Forelimb muscle (tissue), 1 donor: ENCODE data around the gene IGF2. TPM values are rescaled to one million over a fixed set of nuclear protein-coding genes. Genes with fewer than 3 reads are reported as not detected.

Experiments
- DNase-seq: peaks from one replicate; pipeline ENCODE4 v3.0.0-alpha.2; 2013; ENCODE audit warnings: low read depth
- polyA plus RNA-seq: library from polyadenylated mRNA; unstranded; fragments of 120-200 nt; gene quantifications from one replicate; pipeline ENCODE4 v1.2.1, GENCODE V29; 2013; ENCODE audit not compliant: insufficient read length

Gene IGF2
- polyA plus RNA-seq, 1 donor, result 3,671 TPM

DNA sequence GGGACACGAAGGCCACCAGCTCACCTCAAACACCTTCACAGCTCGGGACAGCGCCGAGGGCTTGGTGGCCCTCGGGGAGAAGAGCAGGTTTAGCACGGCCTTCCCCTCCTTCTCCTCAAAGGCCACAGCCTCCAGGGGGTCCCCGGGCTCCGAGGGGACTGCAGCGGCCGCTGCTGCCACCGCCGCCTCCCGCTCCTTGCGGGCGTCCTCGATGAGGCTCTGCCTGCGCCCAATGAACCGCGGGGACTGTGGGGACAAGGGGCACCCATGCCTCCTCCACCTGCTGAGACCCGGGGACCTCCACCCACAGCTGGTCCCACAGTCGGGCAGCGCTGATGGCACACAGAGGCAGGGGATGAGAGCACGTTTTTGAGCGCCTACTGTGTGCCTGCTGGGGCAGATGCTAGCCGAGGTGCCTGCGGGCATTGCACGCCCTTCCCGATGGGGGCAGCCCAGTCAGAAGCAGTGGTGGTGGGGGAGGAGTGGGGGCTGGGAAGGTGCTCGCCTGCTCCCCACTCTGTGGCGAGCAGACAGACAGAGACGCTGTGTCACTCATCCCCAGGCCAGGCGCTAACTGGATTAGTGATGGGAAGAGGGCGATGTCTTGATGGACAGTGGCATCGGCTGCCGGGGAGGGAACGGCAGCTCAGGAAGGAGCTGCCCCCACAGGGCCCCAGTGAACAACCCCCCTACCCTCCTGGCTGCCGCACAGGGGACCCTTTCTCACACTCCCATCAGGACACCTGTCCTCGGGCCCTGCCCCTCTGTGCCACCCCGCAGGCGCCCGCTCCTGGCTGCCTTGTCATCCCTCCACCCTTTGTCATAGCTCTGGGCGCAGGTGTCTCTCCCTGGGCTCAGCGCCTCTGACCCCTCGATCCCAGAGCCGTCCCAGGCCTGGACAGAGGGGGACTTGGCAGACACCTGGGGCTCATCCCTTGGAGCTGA lies 30.7 kb upstream of the IGF2 start:
- DNase-seq, result no peak

- DNase-seq, result no peak
Observed at GRCh38 chr11:2169005-2169378, 29.8 kb upstream of the IGF2 start.

DNA sequence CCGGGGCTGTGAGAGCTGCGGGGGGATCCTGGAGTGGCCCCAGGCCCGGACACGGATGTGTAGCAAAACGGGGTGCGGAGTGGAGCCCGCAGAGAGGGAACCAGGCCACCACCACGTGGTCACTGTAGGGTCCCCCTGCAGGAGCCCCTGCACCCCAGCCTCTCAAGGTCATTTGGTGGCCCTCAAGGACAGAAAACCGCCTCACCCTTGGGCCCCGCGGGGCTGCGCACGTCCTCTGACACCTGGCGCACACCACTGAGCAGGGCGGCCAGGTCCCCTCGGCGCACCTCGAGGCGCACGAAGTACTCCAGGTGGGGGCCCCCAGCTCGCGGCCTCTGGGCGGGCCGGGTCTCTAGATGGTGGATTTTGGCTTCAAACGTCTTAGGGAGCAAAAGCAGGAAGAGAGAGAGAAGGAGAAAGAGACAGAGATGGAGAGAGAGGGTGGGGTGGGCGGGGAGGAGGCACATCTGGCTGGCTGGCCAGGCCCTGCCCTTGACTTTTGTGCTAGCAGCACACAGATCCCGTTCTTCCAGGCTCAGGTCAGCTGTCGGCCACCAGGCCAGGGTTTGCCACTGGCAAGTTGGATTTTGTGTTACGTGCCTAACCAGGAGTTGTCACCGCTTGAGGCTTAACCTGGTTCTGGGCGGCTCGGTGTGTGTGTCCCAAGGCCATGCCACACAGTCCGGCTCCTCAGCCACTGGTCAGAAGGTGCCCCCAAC lies 29.3 kb upstream of the IGF2 start:
- DNase-seq, result no peak

DNA sequence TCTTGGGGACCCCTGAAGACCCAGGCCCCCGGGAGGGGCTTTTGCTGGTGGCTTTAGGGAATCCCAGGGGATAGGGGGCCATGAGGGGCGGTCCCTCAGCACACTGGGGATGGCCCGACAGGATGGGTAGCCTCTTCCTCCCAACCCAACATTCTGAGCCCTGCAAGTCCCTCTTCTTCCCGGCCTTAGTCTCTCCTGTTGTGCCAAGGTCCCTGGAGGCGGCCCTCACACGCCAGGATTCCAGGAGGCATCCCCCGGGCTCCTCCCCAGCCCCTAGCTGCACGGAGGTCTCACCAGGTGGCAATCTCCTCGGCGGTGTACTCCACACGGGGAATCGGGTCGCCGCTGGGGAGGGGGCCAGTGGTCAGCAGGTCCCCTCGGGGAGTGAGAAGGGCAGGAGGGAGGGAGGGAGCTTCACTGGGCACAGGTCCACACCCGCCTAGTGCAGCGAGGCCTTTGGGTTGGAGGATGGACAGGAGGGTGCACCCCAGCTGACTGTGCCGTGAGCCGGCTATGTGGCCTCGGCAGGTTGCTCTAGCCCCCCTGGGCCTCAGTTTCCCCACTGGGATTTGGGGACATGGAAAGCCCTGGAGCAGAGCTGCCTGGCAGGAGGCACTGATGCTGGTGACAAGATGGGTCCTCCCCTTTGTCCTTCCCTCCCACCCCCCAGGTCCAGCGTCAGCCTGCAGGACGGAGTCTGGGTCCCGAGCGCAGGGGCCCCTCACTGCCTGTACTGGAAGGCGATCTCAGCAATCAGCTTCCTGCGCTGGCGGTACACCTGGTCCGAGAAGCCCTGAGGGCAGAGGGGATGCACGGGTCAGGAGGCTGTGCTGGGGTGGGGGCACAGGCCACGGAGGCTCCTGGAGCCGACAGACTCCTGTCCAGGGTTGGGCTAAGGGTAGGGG lies 28.2 kb upstream of the IGF2 start:
- no peak for DNase-seq

DNA sequence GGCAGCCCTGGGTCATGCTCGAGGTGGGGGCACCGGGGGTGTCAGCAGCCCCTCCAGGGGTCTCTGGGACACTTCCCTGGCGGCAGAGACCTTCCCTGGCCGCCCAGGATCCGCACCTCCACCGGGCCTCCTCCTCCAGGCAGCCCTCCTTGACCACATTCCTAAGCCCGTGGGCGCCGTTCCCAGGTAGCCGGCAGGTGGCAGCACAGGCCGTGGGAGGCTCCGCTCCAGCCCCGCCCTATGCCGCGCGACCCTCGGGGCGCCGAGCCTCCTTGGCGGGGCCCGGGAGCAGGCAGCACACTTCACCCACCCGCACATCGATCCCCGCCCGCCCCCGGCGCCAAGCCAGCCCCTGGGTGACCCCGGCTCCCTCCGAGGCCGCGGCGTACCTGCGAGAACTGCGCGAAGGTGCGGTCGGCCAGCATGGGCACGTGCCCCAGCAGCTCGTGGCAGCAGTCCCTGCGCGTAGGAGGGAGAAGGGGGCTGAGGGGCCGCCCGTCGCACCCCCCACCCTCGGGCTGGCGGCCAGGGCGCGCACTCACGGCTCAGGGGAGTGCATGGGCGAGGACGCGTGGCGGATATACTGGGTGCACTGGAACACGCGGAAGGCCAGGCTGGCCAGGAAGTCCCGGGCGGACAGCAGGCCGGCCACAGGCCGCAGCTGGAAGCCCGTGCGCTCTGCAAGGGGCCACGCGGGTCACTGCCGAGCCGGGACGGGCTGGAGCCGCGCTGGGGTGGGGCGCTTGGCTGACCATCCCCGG lies 27.1 kb upstream of the IGF2 start:
- DNase-seq, result no peak

GRCh38 chr11:2165571-2165970 lies 26.4 kb upstream of the IGF2 start:
- no peak for DNase-seq

DNA sequence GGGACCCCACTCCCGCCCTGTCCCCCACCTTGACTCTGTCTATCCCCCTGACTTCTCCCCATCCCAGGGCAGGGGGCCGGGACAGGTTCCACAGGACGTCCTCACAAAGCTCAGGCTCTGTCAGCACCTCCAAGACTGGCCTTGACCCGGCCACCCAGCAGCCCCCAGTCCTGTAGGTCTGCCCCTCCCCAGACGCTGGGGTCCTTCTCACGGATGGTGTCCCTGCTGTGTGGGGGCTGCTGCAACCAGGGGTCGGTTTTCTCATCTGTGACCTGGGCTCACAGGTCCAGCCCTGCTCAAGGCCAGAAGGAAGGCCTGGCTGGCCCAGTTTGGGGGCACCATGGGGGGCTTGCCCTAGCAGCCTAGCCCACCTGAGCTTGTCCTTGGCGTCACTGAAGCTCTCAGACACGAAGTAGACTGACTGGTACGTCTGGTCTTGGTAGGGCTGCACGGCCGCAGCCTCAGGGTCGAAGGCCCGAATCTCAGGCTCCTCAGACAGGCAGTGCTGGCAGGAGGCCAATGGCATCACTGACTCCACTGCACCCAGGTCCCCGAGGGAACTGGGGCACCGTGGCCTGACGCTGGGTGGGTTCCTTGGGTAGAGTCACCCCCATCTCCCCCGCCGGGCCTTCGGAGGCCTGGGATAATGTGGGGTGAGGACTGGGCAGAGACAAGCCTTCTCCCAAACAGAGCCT lies 25.8 kb upstream of the IGF2 start:
- no peak for DNase-seq

GRCh38 chr11:2164081-2164480 lies 24.9 kb upstream of the IGF2 start:
- no peak for DNase-seq

- no peak for DNase-seq
Observed at GRCh38 chr11:2163428-2163978, 24.3 kb upstream of the IGF2 start.

- DNase-seq, result no peak
Observed at GRCh38 chr11:2160736-2161259, 21.6 kb upstream of the IGF2 start, which contains the start of gene INS. TSS of gene INS (minus strand) at chr11:2161209. CDS start at chr11:2160971, 238 bp downstream.

GRCh38 chr11:2159536-2160413 lies 20.6 kb upstream of the IGF2 start:
- DNase-seq, result no peak

DNA sequence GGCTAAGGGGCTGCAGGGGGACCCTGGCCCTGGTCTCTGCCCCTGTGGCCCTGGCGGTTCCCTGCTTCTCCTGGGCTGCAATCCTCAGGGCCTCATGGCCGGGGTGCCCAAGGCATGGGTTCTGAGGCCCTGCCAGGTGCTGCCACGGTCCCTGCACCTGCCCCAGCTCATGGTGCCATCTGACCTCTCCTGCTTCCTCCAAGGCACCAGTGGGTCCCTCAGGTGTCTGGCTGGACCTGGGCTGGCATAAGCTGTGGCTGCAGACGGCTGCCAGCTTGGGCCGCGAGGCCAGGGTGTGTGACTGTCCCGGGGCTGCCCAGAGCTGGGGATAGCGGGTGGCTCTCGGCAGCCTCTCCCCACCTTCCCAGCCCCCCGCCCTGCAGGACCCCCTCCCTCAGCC lies 19.8 kb upstream of the IGF2 start:
- no peak for DNase-seq

DNA sequence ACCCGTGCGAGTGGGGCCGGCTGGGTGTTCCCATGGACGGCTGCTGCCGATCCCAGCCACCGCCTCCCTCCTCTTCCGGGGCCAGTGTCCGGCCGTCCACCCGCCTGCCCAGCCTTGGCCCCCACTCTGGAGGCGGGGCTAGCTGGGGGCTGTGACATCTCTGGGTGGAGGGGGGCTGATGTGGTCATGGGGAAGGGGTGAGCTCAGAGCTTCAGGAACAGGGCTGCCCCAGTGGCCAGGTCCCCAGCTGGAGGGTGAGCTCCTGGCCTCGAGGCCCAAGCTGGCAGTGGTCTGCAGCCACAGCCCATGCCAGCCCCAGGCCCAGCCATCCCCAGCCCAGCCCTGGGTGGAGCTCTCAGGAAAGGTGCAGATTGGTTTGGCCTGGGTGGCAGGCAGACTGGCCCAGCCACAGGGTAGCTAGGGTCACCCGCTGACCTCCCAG lies 19.1 kb upstream of the IGF2 start:
- DNase-seq, result no peak

- no peak for DNase-seq
Observed at GRCh38 chr11:2157294-2158040, 18.3 kb upstream of the IGF2 start.

DNA sequence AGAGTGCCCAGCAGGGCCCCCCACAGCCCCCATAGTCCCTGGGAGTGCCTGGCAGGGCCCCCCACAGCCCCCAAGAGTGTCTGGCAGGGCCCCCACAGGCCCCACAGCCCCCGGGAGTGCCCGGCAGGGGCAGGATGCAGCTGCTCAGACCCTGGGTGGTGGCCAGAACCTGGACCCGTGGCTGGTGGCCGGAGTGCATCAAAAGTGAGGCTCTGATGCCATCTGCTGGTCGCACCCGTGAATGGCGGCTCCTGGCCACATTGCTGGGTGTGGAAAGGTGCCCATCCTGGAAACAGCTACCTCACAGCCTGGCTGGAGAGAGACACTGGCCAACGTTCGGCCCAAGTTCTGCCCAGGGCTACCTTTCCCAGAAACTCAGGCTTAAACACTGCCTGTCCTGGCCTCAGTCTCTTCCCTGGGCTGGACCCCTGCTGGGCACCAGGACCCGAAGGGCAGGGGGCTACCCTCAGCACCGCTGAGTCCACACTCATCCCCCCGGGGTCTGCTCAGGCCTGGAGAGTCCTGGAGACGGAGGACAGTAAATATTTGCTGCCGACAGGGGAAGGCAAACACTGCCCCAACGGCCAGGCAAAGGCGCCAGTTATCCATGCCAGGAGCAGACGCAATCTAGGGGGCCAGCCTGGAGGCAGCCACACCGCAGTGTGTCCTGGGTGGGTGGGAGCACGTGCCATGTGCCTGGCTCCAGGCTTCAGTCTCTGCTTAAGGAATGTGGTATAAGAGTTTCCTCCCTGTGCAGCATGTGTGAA lies 17.4 kb upstream of the IGF2 start:
- no peak for DNase-seq

DNA sequence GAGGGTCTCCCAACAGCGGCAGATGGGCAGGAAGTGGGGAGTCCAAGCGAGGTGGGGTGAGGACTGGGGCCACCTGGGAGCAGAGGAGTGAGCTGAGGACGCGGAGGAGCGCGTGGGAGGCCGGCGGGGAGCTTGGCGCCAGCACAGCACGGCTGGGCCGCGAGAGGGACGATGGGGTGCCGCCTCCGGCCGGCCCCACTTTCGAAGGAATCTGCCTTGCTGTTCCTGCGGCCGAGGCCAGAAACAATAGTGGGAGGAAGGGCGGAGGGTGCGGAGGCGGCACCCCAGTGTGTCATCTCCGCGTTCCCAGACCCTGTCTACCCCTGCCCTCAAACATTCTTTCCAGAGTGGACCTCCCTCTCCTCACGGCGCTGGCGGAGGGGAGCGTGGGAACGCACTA lies 16.3 kb upstream of the IGF2 start:
- DNase-seq, result no peak

DNA sequence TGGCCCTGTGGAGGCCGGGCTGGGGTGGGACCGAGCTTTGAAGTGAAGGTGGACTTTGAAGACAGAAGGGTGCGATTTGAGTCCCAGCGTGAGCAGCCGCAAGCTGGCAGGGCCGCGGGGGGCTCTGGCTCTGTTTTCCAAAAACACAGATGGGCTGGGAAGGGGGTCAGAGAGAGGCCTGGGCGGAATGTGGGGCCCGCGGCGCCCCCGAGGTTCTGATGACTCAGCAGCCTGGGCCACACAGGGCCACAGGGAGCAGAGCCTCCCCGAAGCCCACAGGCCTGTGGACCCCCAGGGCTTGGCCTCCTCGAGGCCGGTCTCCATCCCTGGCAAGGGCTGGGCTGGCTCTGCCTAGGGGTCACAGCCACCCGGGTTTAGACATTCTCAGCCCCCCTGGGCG lies 15.7 kb upstream of the IGF2 start:
- no peak for DNase-seq
